CD14-positive monocyte (primary cell): Measurements from ENCODE around the gene MIPOL1. TPM values are rescaled to one million over a fixed set of nuclear protein-coding genes. Genes with fewer than 3 reads are reported as not detected.

Experiments
- DNase-seq, 3 donors: peaks; one replicate each; pipeline ENCODE4 v3.0.0-alpha.2; 2011 to 2022
- H2AFZ ChIP-seq: 2 replicates; pipeline ENCODE4 v1.6.0; 2012; ENCODE audit warnings: mild to moderate bottlenecking, low read depth, low read length, inconsistent platforms; ENCODE audit not compliant: insufficient read depth, poor library complexity, severe bottlenecking
- H3K27ac ChIP-seq, 2 donors: 1 replicate in 1 of 2; 2 replicates in 1 of 2; pipeline ENCODE4 v1.5.1; 2012 to 2013; ENCODE audit warnings: low read length in 2 of 2, control low read depth in 1 of 2, inconsistent platforms in 1 of 2, low read depth in 1 of 2, mild to moderate bottlenecking in 1 of 2
- H3K27me3 ChIP-seq, 2 donors: one replicate each; pipeline versions ENCODE4 v1.6.0 to v1.6.1; 2011 to 2013; ENCODE audit warnings: low read length in 2 of 2; ENCODE audit not compliant: control insufficient read depth in 2 of 2, insufficient read depth in 2 of 2
- H3K36me3 ChIP-seq, 2 donors: replicated peaks in 1 of 2; 1 replicate in 1 of 2; 2 replicates in 1 of 2; pipeline versions ENCODE4 v1.5.1 to v1.6.1; 2012 to 2013; ENCODE audit warnings: low read length in 2 of 2, control low read depth in 1 of 2, inconsistent platforms in 1 of 2, mild to moderate bottlenecking in 1 of 2; ENCODE audit not compliant: insufficient read depth in 2 of 2, control insufficient read depth in 1 of 2
- H3K4me1 ChIP-seq, 2 donors: 1 replicate in 1 of 2; 2 replicates in 1 of 2; pipeline versions ENCODE4 v1.5.1 to v1.6.1; 2012 to 2013; ENCODE audit warnings: low read length in 2 of 2, control low read depth in 1 of 2, inconsistent platforms in 1 of 2, mild to moderate bottlenecking in 1 of 2, moderate library complexity in 1 of 2; ENCODE audit not compliant: insufficient read depth in 2 of 2, control insufficient read depth in 1 of 2
- H3K4me2 ChIP-seq: replicated peaks from 2 replicates; pipeline ENCODE3; 2012; ENCODE audit warnings: low read length, moderate library complexity, mild to moderate bottlenecking; ENCODE audit not compliant: poor library complexity, severe bottlenecking; ENCODE audit errors: extremely low read depth
- H3K4me3 ChIP-seq, 3 experiments: fragments of 200-600 bp in 1 of 3; sonication (generic) in 1 of 3; replicated peaks in 1 of 3; 1 replicate in 2 of 3; 2 replicates in 1 of 3; pipeline ENCODE4 v1.5.1; 2011 to 2013; ENCODE audit warnings: low read length in 3 of 3, mild to moderate bottlenecking in 3 of 3, control low read depth in 2 of 3, low read depth in 2 of 3, inconsistent platforms in 1 of 3, moderate library complexity in 1 of 3
- H3K79me2 ChIP-seq: 2 replicates; pipeline ENCODE4 v1.6.0; 2012; ENCODE audit warnings: mild to moderate bottlenecking, control low read depth, inconsistent platforms, low read length, moderate library complexity; ENCODE audit not compliant: insufficient read depth
- H3K9ac ChIP-seq: 2 replicates; pipeline ENCODE4 v1.6.0; 2017; ENCODE audit warnings: low read length, mild to moderate bottlenecking; ENCODE audit not compliant: insufficient read depth, poor library complexity, severe bottlenecking
- H3K9me3 ChIP-seq, 2 donors: replicated peaks in 1 of 2; 1 replicate in 1 of 2; 2 replicates in 1 of 2; pipeline versions ENCODE4 v1.5.1 to v1.6.1; 2012 to 2013; ENCODE audit warnings: low read length in 2 of 2, control low read depth in 1 of 2; ENCODE audit not compliant: control insufficient read depth in 1 of 2, insufficient read depth in 1 of 2
- H4K20me1 ChIP-seq: 2 replicates; pipeline ENCODE4 v1.6.0; 2012; ENCODE audit warnings: mild to moderate bottlenecking, low read length, control low read depth, moderate library complexity; ENCODE audit not compliant: insufficient read depth
- H3K27ac Mint-ChIP-seq, 7 donors: one replicate each; pipeline ENCODE4 v1.8.0; 2020; ENCODE audit warnings: mild to moderate bottlenecking in 7 of 7, mixed read lengths in 7 of 7, moderate library complexity in 6 of 7, inconsistent platforms in 2 of 7
- H3K27me3 Mint-ChIP-seq, 3 donors: one replicate each; pipeline ENCODE4 v1.8.0; 2021 to 2022; ENCODE audit warnings: low read depth in 3 of 3, mild to moderate bottlenecking in 3 of 3, mixed read lengths in 3 of 3, moderate library complexity in 3 of 3, inconsistent platforms in 1 of 3
- H3K36me3 Mint-ChIP-seq, 2 donors: one replicate each; pipeline ENCODE4 v1.8.0; 2020; ENCODE audit warnings: mixed read lengths in 2 of 2, inconsistent platforms in 1 of 2, mild to moderate bottlenecking in 1 of 2
- H3K4me1 Mint-ChIP-seq: one replicate; pipeline ENCODE4 v1.8.0; 2020; ENCODE audit warnings: mild to moderate bottlenecking, mixed read lengths
- H3K4me3 Mint-ChIP-seq, 2 donors: one replicate each; pipeline ENCODE4 v1.8.0; 2020; ENCODE audit warnings: mild to moderate bottlenecking in 2 of 2, mixed read lengths in 2 of 2, moderate library complexity in 1 of 2
- H3K9me3 Mint-ChIP-seq, 7 donors: one replicate each; pipeline ENCODE4 v1.8.0; 2020 to 2022; ENCODE audit warnings: mixed read lengths in 7 of 7, mild to moderate bottlenecking in 6 of 7, moderate library complexity in 6 of 7, inconsistent platforms in 2 of 7
- WGBS: methylation state at CpG from one replicate; pipeline ENCODE4 v1.1.5; 2013; ENCODE audit warnings: missing lambda C conversion rate; ENCODE audit not compliant: insufficient coverage; 5-methylcytosine and 5-hydroxymethylcytosine counted together
- intact Hi-C, 2 donors: fragments of 100-400 bp; cut with micrococcal nuclease; formaldehyde crosslinking; loops; one replicate each; pipeline versions ENCODE4 v1.15.0 to v1.15.1; 2023
- polyA plus RNA-seq, 3 donors: library from polyadenylated mRNA; depleted of rRNA in 1 of 3; unstranded in 2 of 3; stranded (reverse) in 1 of 3; fragments of 300-500 nt in 2 of 3; fragments of >200 nt in 1 of 3; fragmentation: Illumina TruSeq in 2 of 3; gene quantifications; 1 replicate in 2 of 3; 2 replicates in 1 of 3; pipeline ENCODE4 v1.2.3, GENCODE V29; 2012 to 2021
- TF ChIP-seq, protein P1 (sequence below): fragments of 200-600 bp; IDR thresholded peaks from one replicate; pipeline ENCODE4 v1.8.0; 2022; ENCODE audit warnings: antibody characterized with exemption, mild to moderate bottlenecking

Gene MIPOL1
- polyA plus RNA-seq, 3 donors, result not detected

DNA sequence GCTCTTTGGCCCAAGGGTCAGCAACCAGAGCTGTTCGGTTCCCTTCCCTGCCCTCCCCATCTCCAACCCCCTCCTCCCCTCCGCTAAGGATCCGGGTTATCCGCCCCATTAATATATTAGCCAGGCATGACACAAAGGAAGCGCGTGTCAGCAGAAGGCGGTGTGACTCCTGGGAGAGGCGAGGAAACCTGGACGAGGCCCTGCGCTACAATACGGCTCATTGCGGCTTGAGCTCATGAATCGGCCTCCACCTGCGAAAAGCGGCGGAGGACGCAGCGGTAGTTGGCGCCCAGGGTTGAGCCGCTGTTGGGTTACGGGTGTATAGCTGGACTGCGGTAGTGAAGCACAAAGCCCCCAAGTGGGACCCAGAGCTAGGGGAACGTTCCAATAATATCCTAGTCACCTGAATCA lies 387.4 kb downstream of the MIPOL1 start:
- no peak overlapping the region for H2AFZ ChIP-seq
- 15% methylated on average over 22 of the region's 23 CpGs for WGBS
- no peak overlapping the region for H3K4me2 ChIP-seq
- Mint-ChIP-seq H3K36me3 (peaks cover 0 to 1% of the 10 kb centered on the region in 2 donors), H3K4me1 (no peaks in the 10 kb centered on the region), H3K27me3 (peaks cover 74 to 84% (median 75%) of the 10 kb centered on the region in 3 donors), H3K9me3 (peaks cover 2 to 45% (median 18%) of the 10 kb centered on the region in 7 donors), H3K27ac (no peak overlapping the region), H3K4me3 (peak overlapping the region in 1 of 2 donors; percentile 59)
- no peaks in the 10 kb centered on the region for H3K79me2 ChIP-seq
- no peaks in the 10 kb centered on the region for H4K20me1 ChIP-seq
- no peaks in the 10 kb centered on the region for H3K36me3 ChIP-seq
- peaks cover 12 to 44% of the 10 kb centered on the region in 2 donors for H3K9me3 ChIP-seq
- no peak for DNase-seq
- intact Hi-C loops, result no loop called here
- no peaks in the 10 kb centered on the region for H3K4me1 ChIP-seq
- no peak overlapping the region for H3K27ac ChIP-seq
- H3K9ac ChIP-seq, result no peak overlapping the region
- no peak overlapping the region for H3K4me3 ChIP-seq
- TF ChIP-seq, protein P1, sequence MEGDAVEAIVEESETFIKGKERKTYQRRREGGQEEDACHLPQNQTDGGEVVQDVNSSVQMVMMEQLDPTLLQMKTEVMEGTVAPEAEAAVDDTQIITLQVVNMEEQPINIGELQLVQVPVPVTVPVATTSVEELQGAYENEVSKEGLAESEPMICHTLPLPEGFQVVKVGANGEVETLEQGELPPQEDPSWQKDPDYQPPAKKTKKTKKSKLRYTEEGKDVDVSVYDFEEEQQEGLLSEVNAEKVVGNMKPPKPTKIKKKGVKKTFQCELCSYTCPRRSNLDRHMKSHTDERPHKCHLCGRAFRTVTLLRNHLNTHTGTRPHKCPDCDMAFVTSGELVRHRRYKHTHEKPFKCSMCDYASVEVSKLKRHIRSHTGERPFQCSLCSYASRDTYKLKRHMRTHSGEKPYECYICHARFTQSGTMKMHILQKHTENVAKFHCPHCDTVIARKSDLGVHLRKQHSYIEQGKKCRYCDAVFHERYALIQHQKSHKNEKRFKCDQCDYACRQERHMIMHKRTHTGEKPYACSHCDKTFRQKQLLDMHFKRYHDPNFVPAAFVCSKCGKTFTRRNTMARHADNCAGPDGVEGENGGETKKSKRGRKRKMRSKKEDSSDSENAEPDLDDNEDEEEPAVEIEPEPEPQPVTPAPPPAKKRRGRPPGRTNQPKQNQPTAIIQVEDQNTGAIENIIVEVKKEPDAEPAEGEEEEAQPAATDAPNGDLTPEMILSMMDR, result no peak
- peaks cover 74 to 96% of the 10 kb centered on the region in 2 donors for H3K27me3 ChIP-seq

DNA sequence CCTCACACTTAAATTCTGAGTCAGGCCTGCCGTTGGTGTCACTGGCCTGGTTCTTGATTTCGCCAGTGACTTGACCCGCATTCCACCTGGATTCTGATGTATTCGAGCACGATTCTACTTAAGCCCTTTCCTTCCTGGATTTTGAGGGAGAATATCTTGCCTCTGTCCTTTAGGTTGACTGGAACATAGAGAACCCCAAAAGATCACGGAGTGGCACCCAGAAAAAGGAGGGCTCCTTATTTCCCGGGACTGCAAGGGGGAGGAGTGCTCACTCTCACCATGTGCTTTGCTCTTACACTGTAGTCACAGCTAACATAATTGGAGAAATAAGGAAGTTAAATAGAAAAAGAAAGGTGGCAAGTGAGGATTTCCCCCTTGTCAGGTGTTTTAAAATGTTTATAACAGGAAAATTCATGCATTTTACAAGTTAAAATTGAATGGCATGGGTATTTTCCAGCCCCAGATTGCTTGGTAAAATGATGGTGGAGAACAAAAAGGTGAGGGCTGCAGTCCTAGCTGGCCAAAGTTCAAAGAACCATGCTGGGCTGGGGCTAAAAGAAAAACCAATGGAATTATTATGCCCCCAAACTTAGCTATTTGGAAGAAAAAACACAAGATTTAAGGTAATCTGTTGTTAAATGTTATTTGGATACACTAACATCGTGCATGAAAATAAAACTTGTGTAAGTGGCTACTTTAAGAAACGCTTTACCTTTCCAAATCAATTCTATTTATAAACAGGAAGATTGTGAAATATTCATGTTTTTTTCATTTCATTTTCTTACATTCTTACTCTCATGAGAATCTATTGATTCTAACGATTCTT lies 388.4 kb downstream of the MIPOL1 start:
- peaks cover 12 to 53% of the 10 kb centered on the region in 2 donors for H3K9me3 ChIP-seq
- H2AFZ ChIP-seq, result no peak overlapping the region
- no peaks in the 10 kb centered on the region for H3K36me3 ChIP-seq
- peaks cover 81 to 97% of the 10 kb centered on the region in 2 donors for H3K27me3 ChIP-seq
- Mint-ChIP-seq H3K9me3 (peaks cover 2 to 50% (median 23%) of the 10 kb centered on the region in 7 donors), H3K4me1 (no peaks in the 10 kb centered on the region), H3K27ac (no peak overlapping the region), H3K4me3 (peak overlapping the region in 1 of 2 donors; percentile 68), H3K36me3 (peaks cover 0 to 1% of the 10 kb centered on the region in 2 donors), H3K27me3 (peaks cover 81 to 90% (median 81%) of the 10 kb centered on the region in 3 donors)
- TF ChIP-seq, protein P1, result no peak
- H3K79me2 ChIP-seq, result no peaks in the 10 kb centered on the region
- H3K27ac ChIP-seq, result no peak overlapping the region
- intact Hi-C loops, result no loop called here
- 8% methylated on average over 2 of the region's 10 CpGs for WGBS
- DNase-seq, result no peak
- no peak overlapping the region for H3K4me3 ChIP-seq
- no peak overlapping the region for H3K9ac ChIP-seq
- no peaks in the 10 kb centered on the region for H3K4me1 ChIP-seq
- H3K4me2 ChIP-seq, result no peak overlapping the region
- H4K20me1 ChIP-seq, result no peaks in the 10 kb centered on the region
